Fibroblast of villous mesenchyme (primary cell): ENCODE results near the gene TNS1. TPM values are rescaled to one million over a fixed set of nuclear protein-coding genes. Genes with fewer than 3 reads are reported as not detected.
"Not testable (repeated sequence)": the region's sequence is repeated elsewhere in the genome, so short reads cannot be mapped to it uniquely, and the experiment has no call there.

ENCODE experiments used
- DNase-seq: peaks from one replicate; pipeline ENCODE4 v3.0.0-alpha.2; 2010; ENCODE audit warnings: low read depth
- H3K4me3 ChIP-seq: 2 replicates; pipeline ENCODE4 v1.5.1; 2011; ENCODE audit warnings: low read depth, mild to moderate bottlenecking, low read length
- total RNA-seq: library from RNA; depleted of rRNA; stranded (reverse); fragments of >200 nt; gene quantifications from 2 replicates; pipeline ENCODE4 v1.2.3, GENCODE V29; 2012
- TF ChIP-seq, protein P1 (sequence below): IDR thresholded peaks from 2 replicates; pipeline ENCODE4 v1.5.1; 2012; ENCODE audit warnings: low read depth, mild to moderate bottlenecking, low read length; ENCODE audit not compliant: insufficient read depth

Gene TNS1
- total RNA-seq, 1 donor = 127 TPM

DNA sequence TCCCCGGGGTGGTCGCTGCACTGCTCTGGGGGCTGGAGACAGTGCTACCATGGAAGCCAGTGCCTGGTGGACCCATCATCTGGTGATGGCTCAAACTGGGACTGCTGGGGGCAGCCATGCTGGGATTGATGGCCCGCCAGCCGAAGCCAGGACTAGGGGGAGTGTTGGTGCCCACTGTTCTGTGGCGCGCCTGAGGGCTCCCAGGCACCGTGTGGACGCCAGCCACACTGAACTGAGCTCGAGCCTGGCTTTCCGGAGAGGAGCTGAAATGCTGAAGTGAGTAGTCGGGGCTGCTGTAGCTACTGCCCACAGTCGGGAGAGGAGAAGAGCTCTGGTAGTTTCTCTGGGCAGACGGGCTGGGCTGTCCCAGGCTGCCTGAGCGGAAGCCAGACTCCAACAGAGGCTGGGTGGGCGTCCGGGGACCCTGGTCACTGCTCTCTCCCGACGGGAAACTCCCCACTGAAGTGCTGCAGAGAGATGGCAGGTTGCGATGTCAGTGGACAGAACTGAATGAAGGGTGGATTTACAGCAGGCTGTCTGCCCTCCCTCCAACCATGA is 184.4 kb downstream of the TNS1 start:
- no peak for DNase-seq
- no peak overlapping the region for H3K4me3 ChIP-seq
- TF ChIP-seq, protein P1, sequence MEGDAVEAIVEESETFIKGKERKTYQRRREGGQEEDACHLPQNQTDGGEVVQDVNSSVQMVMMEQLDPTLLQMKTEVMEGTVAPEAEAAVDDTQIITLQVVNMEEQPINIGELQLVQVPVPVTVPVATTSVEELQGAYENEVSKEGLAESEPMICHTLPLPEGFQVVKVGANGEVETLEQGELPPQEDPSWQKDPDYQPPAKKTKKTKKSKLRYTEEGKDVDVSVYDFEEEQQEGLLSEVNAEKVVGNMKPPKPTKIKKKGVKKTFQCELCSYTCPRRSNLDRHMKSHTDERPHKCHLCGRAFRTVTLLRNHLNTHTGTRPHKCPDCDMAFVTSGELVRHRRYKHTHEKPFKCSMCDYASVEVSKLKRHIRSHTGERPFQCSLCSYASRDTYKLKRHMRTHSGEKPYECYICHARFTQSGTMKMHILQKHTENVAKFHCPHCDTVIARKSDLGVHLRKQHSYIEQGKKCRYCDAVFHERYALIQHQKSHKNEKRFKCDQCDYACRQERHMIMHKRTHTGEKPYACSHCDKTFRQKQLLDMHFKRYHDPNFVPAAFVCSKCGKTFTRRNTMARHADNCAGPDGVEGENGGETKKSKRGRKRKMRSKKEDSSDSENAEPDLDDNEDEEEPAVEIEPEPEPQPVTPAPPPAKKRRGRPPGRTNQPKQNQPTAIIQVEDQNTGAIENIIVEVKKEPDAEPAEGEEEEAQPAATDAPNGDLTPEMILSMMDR = no peak

GRCh38 chr2:217817466-217818292 is 185.1 kb downstream of the TNS1 start:
- H3K4me3 ChIP-seq = no peak overlapping the region
- DNase-seq = no peak
- TF ChIP-seq, protein P1 = no peak

DNA sequence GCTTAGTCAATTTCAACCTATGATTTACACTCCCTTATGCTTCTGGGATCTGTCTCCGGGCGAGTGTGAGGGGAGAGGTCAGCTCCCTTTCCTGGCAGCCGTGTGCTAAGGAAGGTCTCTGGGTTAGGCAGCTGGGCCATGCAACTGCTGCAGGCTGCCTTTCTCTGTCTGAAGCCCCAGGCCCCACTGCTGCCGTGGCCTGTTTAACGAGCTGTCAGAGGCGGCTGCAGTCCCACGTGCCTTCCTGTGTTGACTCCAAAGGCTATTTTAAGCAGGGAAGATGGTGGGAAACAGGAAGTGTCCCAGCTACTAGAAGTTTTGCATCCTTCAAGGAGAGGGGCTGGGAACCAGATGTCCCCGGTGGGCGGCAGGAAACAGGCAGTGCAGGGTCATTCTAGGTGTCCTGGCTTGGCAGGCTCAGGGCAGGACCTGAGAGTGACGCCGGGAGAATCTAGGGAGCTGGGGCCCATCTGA is 186.4 kb downstream of the TNS1 start:
- TF ChIP-seq, protein P1 = no peak
- DNase-seq = peak; percentile 92
- H3K4me3 ChIP-seq = no peak overlapping the region

GRCh38 chr2:217813828-217814227 is 189.0 kb downstream of the TNS1 start:
- no peak for DNase-seq
- no peak overlapping the region for H3K4me3 ChIP-seq
- TF ChIP-seq, protein P1 = no peak

DNA sequence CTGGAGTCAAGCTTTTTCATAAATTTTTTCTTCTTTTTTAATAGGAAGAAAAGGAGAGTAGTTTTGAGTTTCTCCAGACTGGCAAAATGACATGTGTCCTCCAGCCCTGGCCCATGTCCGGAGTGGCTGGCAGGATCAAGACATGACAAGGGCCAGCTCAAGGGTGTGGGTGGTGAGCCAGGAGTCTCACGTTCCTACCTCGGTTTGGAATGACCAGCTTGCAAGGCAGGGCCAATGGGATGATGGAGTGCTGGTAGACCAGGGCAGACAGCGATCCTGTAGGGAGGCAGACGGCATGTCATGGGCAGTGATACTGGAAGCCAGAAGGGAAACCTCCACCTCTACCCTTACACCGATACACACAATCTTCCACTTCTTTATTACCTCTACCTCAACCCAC is 190.6 kb downstream of the TNS1 start:
- no peak overlapping the region for H3K4me3 ChIP-seq
- DNase-seq = no peak
- TF ChIP-seq, protein P1 = no peak

- DNase-seq = no peak
- TF ChIP-seq, protein P1 = no peak
- no peak overlapping the region for H3K4me3 ChIP-seq
Measured at GRCh38 chr2:217810260-217810659, 192.5 kb downstream of the TNS1 start.

DNA sequence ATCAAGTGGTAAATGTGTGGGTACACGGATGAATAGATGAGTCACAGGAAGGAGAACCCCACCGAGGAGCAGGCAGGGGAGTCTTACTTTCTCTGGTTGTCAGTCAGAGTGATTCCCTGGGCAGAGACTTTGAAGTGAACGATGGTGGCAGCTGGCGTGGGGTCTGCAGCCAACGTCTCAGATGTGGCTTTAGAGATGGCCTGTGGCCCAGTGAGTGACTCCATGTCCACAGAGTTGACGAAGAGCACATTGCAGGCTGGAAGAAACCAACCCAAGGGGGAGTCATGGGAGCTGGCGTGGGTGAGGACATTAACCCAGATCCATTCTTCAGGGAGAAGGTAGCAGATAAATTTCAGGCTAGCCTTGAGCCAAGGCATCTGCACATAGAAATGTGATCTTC is 193.1 kb downstream of the TNS1 start:
- TF ChIP-seq, protein P1 = no peak
- no peak for DNase-seq
- no peak overlapping the region for H3K4me3 ChIP-seq

GRCh38 chr2:217808967-217809366 is 193.8 kb downstream of the TNS1 start:
- H3K4me3 ChIP-seq, DNase-seq: not testable (repeated sequence)
